ENCODE results near the gene NEK9.

DNA sequence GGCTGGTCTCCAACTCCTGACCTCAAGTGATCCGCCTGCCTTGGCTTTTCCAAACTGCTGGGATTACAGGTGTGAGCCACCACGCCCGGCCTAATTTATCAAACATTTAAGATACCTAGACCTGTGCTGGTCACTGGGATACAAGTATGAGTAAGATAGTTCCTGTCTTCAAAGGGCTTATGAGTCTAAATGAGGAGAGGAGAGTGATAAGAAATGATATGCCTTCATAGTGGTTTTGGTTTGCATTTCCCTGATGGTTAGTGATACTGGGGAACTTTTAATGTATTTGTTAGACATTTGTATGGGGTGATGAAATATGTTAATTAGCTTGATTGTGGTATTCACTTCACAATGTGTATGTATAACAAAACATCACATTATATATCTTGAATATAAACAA, 28.3 kb upstream of the NEK9 start:
- TF ChIP-seq, protein P1, sequence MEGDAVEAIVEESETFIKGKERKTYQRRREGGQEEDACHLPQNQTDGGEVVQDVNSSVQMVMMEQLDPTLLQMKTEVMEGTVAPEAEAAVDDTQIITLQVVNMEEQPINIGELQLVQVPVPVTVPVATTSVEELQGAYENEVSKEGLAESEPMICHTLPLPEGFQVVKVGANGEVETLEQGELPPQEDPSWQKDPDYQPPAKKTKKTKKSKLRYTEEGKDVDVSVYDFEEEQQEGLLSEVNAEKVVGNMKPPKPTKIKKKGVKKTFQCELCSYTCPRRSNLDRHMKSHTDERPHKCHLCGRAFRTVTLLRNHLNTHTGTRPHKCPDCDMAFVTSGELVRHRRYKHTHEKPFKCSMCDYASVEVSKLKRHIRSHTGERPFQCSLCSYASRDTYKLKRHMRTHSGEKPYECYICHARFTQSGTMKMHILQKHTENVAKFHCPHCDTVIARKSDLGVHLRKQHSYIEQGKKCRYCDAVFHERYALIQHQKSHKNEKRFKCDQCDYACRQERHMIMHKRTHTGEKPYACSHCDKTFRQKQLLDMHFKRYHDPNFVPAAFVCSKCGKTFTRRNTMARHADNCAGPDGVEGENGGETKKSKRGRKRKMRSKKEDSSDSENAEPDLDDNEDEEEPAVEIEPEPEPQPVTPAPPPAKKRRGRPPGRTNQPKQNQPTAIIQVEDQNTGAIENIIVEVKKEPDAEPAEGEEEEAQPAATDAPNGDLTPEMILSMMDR (IDR thresholded peaks at IDR 0.05; ENCODE audit: low read length), result no peak
- TF ChIP-seq EZH2 (optimal IDR thresholded peaks at IDR 0.05; ENCODE audit: low read depth, low read length), result no peak

All from MM.1S (cell line).